Activated naive CD4-positive, alpha-beta T cell treated with anti-CD3 and anti-CD28 coated beads, Interleukin-2, amount 50 U/mL, for 16 hours (primary cell): Measurements from ENCODE around the gene CCDC126.
"Not testable (repeated sequence)": the region's sequence is repeated elsewhere in the genome, so short reads cannot be mapped to it uniquely, and the experiment has no call there.

Experiments
- DNase-seq: peaks from one replicate; pipeline ENCODE4 v3.0.0-alpha.2; 2020

Gene CCDC126

GRCh38 chr7:23597094-23598091 is at the start of gene CCDC126:
CCDC126 (plus strand) TSS chr7:23597382; CDS start chr7:23611316, 13,934 bp downstream.
- peak; percentile 83 for DNase-seq

- no peak for DNase-seq
Measured at GRCh38 chr7:23547662-23548061, 49.5 kb upstream of the CCDC126 start.

GRCh38 chr7:23558303-23558702 is 38.9 kb upstream of the CCDC126 start:
- DNase-seq, result no peak

- peak; percentile 69 for DNase-seq
Measured at GRCh38 chr7:23570592-23571200, 26.5 kb upstream of the CCDC126 start.

DNA sequence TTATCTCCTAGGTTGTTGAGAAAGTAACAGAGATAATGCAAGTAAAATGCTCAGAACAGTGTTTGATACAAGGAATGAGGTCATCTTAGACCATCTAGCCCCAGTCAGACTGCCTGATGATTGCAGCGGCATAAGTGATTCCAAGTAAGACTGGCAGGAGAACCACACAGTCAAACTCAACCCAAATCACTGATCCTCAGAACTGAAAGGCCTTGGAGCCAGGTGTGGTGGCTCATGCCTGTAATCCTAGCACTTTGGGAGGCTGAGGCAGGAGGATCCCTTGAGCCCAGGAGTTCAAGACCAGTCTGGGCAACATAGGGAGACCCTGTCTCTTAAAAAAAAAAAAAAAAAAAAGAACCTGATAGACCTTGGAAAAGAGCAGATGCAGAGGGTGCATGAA is 15.2 kb upstream of the CCDC126 start:
- DNase-seq, result not testable (repeated sequence)

DNA sequence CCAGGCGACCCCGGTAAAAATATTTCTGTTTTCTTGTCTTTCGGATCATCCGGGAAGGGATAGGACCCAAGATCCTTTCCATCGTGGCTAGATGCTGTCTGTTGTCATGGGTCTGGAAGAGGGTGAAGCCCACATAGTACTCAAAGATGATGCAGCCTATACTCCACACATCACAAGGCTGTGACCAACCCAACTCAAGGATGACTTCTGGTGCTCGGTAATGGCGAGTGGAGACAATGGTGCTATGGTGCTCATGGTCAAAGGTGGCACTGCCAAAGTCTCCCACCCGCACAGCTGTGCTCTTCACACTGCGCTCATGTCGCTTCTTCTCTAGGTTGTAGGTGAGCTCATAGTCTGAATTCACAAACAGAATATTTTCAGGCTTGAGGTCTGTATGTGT is 11.9 kb upstream of the CCDC126 start:
- DNase-seq, result not testable (repeated sequence)

- DNase-seq, result no peak
Measured at GRCh38 chr7:23586159-23586558, 11.0 kb upstream of the CCDC126 start.

DNA sequence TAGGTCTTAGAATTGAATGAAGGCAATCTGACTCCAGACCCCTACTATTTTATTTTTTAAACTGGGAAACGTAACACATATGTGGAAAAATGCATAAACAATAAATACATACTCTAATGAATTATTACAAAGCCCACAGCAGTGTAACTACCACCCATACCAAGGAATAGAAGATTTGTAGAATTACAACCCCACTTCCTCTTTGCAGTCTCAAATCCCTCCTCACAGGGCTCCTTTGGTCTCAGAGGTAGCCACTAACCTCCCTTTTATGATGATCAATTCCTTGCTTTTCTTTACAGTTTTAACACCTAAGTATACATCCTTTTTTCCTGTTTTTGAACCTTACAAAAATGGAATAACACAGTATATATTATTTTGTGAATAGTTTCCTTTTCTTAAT is 6.7 kb upstream of the CCDC126 start:
- no peak for DNase-seq

DNA sequence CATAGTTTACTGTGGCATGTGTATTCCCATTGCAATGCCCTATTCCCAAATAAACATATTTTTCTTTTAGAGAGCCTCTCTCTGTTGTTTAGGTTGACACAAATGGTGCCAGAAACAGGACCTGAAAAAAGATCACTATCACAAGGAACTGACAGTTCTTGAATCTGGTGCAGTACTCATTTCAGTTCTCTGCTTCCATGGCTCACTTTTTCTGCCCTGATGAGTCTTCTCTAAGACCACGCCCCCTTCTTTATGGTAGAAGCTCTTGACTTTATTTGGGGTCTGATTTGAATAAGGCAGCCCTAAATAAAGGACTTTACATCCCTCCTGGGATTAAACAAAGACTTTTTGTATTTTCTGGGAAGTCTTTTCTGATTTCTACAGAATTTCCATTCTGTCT is 3.5 kb upstream of the CCDC126 start:
- no peak for DNase-seq

- peak; percentile 34 for DNase-seq
Measured at GRCh38 chr7:23594879-23595604, 2.1 kb upstream of the CCDC126 start.

- DNase-seq, result no peak
Measured at GRCh38 chr7:23598296-23598695, 1.1 kb downstream of the CCDC126 start.

GRCh38 chr7:23600236-23600635 is 3.1 kb downstream of the CCDC126 start:
- no peak for DNase-seq

DNA sequence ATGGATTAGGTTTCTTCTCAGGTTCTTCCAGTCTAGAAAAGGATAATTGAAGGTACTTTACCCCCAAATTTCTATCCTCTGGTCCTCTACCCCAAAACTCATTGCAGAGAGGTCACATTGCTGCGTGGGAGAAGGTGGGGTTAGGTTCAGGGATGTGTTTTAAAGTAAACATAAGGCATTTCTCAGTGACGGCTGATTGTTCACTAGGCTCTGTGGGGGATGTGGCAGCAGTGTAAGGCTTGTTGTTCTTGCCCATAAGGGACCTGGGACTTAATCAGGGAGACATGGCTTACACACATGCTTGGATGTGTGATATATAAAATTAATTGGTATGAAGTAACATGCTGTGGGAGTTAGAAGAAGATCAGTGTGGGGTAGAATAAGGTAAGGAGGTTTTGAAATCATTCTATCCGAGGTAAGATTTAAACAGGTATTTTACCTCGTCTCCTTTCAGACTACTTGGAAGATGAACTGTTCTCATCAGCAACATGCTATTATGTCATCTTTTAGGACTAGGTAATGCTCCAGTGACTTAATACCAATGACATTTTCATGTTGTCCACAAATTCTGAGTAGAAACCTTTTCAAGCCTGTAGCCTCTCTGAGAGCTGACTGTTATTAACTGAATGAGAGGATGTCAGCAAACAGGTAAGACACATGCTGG is 6.6 kb downstream of the CCDC126 start:
- no peak for DNase-seq

DNA sequence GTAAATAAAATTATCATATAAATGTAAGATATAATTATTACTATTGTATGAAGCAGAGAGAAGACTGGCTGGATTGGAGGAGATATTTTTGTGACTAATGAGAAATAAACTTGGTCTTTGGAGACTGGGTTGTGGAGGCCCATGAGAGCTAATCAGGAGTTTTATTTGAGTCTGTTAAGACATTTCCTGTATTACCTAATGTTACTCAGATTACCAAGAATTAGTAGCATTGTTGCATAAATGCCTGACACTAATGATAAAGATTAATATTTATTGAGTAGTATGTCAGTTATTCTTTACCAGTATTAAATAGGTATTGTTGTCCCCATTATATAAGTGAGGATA is 7.1 kb downstream of the CCDC126 start:
- DNase-seq, result no peak

GRCh38 chr7:23607130-23607529 is 9.9 kb downstream of the CCDC126 start:
- DNase-seq, result no peak

DNA sequence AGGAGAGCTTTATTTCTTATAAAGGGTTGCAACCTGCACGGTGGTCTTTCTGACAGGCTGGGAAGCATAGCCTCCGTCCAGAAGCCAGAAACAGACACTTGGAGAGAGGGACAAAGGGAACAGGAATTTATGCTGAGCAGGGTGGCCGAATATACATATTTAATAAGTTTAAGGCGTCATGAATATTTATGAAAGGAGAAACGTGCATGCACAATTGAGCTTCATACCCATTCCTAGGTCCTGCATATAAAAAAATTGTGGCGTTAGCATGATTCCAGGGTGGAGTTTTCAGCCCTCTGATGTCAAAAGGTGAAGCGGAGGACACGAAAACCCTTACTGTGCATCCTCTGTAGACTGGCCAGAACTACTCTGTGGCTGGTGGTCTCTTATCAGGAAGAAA is 10.7 kb downstream of the CCDC126 start:
- DNase-seq, result no peak

DNA sequence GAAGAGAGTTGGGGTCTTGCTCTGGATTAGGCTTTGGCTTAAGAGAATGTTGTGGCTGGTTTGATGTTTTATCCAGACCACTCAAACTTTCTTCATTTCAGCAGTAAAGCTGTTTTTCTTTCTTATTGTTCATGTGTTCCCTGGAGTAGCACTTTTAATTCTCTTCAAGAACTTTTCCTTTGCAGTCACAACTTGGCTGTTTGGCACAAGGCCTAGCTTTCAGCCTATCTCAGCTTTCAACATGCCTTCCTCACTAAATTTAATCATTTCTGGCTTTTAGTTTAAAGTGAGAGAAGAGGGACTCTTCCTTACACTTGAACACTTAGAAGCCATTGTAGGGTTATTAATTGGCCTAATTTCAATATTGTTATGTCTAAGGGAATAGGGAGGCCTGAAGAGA is 18.1 kb downstream of the CCDC126 start:
- DNase-seq, result no peak

GRCh38 chr7:23616593-23616992 is 19.4 kb downstream of the CCDC126 start:
- DNase-seq, result no peak

DNA sequence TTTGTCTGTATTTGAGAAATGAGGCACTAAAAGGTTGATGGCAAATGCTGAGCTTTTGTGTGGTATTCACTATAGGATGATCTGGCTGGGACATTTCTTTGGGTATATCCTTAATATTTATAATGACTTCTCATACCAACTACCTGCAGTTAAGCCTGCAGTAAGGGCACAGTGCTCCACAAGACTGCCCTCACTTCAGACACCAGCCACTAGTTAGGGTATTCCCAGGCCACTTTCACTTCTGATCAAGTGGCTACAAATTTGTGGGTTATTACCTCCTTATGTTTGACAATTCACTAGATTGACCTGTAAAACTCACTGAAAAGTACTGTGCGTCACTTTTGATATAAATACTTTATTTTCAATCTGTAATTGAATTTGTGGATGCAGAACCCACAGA is 20.3 kb downstream of the CCDC126 start:
- no peak for DNase-seq

DNA sequence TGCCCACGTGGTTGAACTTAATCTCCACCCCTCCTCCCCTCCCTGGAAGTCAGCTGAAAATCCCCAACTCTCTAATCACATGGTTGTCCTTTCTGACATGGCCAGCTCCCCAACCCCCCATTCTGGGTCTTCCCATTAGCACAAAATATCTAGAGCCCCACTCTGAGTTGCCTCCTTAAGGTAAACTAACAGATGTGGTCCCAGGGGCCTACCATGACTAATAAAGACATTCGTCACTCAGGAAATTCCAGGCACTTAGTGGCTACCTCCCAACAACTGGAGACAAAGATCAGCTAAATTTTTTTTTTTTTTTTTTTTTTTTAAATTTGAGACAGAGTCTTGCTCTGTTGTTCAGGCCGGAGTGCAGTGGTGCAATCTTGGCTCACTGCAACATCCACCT is 21.1 kb downstream of the CCDC126 start:
- DNase-seq, result no peak

- DNase-seq, result no peak
Measured at GRCh38 chr7:23619141-23619540, 22.0 kb downstream of the CCDC126 start.

DNA sequence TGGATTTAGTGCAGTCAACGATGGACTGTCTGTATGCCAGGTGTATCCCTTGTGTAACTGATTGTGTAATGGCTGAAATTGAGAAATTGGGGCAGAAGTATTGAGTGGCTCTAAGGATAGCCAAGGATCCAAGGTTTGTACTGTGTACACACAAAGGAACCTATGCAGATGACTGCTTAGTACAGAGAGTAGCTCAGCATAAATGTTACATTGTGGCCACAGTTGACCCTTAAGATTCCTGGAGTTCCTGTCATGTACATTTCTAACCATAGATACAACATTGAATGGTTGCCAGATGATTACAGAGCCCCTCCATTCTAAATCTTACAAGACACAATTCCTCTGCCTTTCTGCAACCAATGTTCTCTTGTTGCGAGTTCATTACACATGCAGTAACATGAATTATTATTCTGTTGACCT is 25.3 kb downstream of the CCDC126 start:
- no peak for DNase-seq

GRCh38 chr7:23628370-23628769 is 31.2 kb downstream of the CCDC126 start:
- DNase-seq, result no peak
